Lower lobe of right lung (tissue), 2 donors: ENCODE measurements around the gene MED28. TPM values are rescaled to one million over a fixed set of nuclear protein-coding genes. Genes with fewer than 3 reads are reported as not detected.
"Not testable (repeated sequence)": the region's sequence is repeated elsewhere in the genome, so short reads cannot be mapped to it uniquely, and the experiment has no call there.

ENCODE experiments used
- ATAC-seq, 2 donors: fragments of 200-7000 bp; cut with Tn5 transposase; one replicate each; pipeline ENCODE4 v1.9.1; 2020 to 2022; ENCODE audit warnings: mild to moderate bottlenecking in 2 of 2, moderate library complexity in 2 of 2
- DNase-seq: peaks from one replicate; pipeline ENCODE4 v3.0.0-alpha.2; 2020
- H3K27ac ChIP-seq: fragments of 200-600 bp; one replicate; pipeline ENCODE4 v1.8.0; 2022
- H3K27me3 ChIP-seq: fragments of 200-600 bp; one replicate; pipeline ENCODE4 v1.8.0; 2022; ENCODE audit warnings: low read depth
- H3K36me3 ChIP-seq: fragments of 200-600 bp; one replicate; pipeline ENCODE4 v1.8.0; 2022; ENCODE audit warnings: mild to moderate bottlenecking
- H3K4me1 ChIP-seq: fragments of 200-600 bp; one replicate; pipeline ENCODE4 v1.8.0; 2022
- H3K4me3 ChIP-seq: fragments of 200-600 bp; one replicate; pipeline ENCODE4 v1.8.0; 2022; ENCODE audit warnings: mild to moderate bottlenecking
- H3K9me3 ChIP-seq: fragments of 200-600 bp; one replicate; pipeline ENCODE4 v1.8.0; 2022
- CTCF ChIP-seq: fragments of 200-600 bp; IDR thresholded peaks from one replicate; pipeline ENCODE4 v1.8.0; 2022; ENCODE audit warnings: antibody characterized with exemption, mild to moderate bottlenecking
- intact Hi-C: fragments of 100-400 bp; cut with DNase I; formaldehyde crosslinking; loops from one replicate; pipeline ENCODE4 v1.11.0; 2022
- long read RNA-seq: library from polyadenylated mRNA; unstranded; transcript quantifications from one replicate; pipeline ENCODE4 v2.0.0, GENCODE V29; 2021
- total RNA-seq: library from RNA; stranded (reverse); fragmentation: NEBNext Ultra II Directional; extraction: Animal tissue kit (Norgen Biotek cat#: 25700); gene quantifications from one replicate; pipeline ENCODE4 v1.2.1, GENCODE V29; 2021
- donor health status: DM: no; HTN: yes; CAD: no; lungs with severe emphysema.

The MED28 gene
- 46.2 TPM for total RNA-seq
- long read RNA-seq, full-length matches to known transcripts = 39 of 50 reads
- long read RNA-seq, partial matches to known transcripts = 0 of 50 reads
- long read RNA-seq, other reads (novel, unspliced or antisense) = 11 of 50 reads

DNA sequence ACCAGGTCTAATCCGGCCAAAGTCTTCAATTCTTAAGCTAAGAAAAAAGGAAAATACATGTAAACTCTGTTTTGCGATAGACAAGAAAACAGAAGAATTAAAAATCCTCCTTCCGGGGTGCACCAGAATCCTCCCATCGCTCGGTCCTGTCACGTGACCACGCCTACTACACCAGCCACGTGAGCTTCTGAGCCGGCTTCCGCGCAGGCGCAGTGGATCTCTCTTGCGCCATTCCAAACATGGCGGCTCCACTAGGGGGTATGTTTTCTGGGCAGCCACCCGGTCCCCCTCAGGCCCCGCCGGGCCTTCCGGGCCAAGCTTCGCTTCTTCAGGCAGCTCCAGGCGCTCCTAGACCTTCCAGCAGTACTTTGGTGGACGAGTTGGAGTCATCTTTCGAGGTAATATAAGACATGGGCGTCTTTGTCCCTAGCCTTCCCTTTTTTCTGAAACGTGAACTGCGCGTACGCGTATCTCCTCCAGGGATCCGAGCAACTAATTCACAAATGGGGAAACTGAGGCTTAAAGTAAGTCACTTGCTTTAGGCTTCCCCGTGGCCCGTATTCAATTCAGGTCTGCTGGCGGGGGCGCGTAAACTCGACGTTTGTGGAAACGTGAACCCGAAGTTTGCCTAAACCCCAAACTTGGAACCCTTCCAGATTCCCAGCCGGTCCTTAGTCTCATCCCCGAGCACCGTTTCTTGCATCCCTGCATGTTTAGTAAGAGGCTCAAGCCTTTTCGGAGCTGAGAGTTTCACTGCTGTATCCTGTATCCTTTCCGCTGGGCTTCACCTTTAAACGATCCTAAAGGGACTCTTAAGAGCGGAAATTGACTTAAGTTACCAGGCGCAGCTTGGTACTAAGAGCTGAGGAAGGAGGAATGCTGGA lies at the start of gene MED28:
MED28 (plus strand) TSS at position 226 of the 884 bp plus-strand sequence; CDS start at position 240, 14 bp downstream.
- Histone ChIP-seq H3K27me3 (no peaks in the 10 kb centered on the region), H3K4me1 (peaks cover 41% of the 10 kb centered on the region), H3K36me3 (peaks cover 25% of the 10 kb centered on the region), H3K27ac (peak within 1 kb of the TSS; percentile 86), H3K4me3 (peak within 1 kb of the TSS; percentile 83), H3K9me3 (no peaks in the 10 kb centered on the region)
- DNase-seq (peak; percentile 98), ATAC-seq (peak; percentile 96 to 99)
- intact Hi-C loops = no loop called here
- no peak for TF ChIP-seq CTCF

DNA sequence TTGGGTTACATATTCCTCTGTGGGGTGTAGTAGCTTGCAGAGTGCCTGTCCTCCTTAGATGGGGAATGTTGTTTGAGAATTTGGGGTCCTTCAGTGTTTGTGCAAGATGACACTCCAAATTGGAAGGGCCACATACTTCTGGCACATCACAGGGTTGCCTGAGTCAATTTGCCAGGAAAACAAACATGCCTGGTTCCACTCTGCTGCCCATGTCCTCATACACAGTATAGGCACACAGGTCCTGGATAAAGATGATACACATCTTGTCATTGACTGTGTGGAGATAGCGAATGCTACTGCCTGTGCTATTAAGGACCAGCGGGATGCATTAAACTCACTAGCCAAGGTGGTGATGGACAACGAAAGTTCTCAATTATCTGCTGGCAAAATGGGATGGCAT lies 48.6 kb upstream of the MED28 start:
- Histone ChIP-seq H3K4me3 (no peak overlapping the region), H3K27me3 (no peaks in the 10 kb centered on the region), H3K27ac (no peak overlapping the region), H3K4me1 (no peaks in the 10 kb centered on the region), H3K36me3 (no peaks in the 10 kb centered on the region), H3K9me3 (no peaks in the 10 kb centered on the region)
- DNase-seq (no peak), ATAC-seq (no peak)
- no peak for TF ChIP-seq CTCF
- intact Hi-C loops = no loop called here

GRCh38 chr4:17567271-17567670 lies 47.2 kb upstream of the MED28 start:
- TF ChIP-seq CTCF = no peak
- H3K4me1 ChIP-seq = no peaks in the 10 kb centered on the region
- no peak overlapping the region for H3K27ac ChIP-seq
- DNase-seq (no peak), ATAC-seq (no peak)
- H3K4me3 ChIP-seq = no peak overlapping the region
- no peaks in the 10 kb centered on the region for H3K27me3 ChIP-seq
- no peaks in the 10 kb centered on the region for H3K36me3 ChIP-seq
- intact Hi-C loops = no loop called here
- H3K9me3 ChIP-seq = no peaks in the 10 kb centered on the region

DNA sequence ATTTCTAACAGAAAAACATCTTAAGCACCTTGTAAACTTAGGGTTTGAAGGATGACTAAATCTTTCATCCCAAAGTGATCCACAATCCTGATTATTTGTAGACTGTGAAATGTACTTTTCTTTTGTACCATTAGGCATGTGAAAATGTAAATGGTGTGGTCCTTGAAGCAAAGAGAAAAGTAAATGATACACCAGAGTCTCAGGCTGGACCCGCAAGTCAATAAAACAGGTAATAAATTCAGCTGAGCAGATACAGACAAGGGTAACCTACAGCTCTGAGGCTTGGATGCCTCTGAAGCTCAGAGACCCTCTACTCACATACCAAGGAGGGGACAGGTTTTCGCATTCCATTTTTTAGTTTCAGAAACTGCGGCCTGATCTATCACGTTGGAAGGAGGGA lies 40.2 kb upstream of the MED28 start:
- ATAC-seq (no peak), DNase-seq (no peak)
- intact Hi-C loops = no loop called here
- Histone ChIP-seq H3K36me3 (no peaks in the 10 kb centered on the region), H3K27ac (no peak overlapping the region), H3K9me3 (no peaks in the 10 kb centered on the region), H3K27me3 (no peaks in the 10 kb centered on the region), H3K4me3 (no peak overlapping the region), H3K4me1 (peaks cover 14% of the 10 kb centered on the region)
- no peak for TF ChIP-seq CTCF

DNA sequence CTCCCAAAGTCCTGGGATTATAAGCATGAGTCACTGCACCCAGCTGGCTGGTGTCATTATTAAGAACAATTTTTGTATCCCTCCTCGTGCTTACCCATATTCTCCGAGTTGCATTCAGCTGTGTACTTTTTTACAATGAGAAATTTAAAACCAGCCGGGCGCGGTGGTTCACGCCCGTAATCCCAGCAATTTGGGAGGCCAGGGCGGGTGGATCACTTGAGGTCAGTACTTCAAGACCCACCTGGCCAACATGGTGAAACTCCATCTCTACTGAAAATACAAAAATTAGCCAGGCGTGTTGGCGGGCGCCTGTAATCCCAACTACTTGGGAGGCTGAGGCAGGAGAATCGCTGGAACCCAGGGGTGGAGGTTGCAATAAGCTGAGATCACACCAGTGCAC lies 39.3 kb upstream of the MED28 start:
- H3K4me3 ChIP-seq, H3K27me3 ChIP-seq, DNase-seq, H3K9me3 ChIP-seq, intact Hi-C loops, H3K27ac ChIP-seq, H3K36me3 ChIP-seq, ATAC-seq: not testable (repeated sequence)
- peaks cover 24% of the 10 kb centered on the region for H3K4me1 ChIP-seq
